ENCODE data around the gene MYBPC3. TPM values are rescaled to one million over a fixed set of nuclear protein-coding genes. Genes with fewer than 3 reads are reported as not detected.

The MYBPC3 gene
- total RNA-seq, 1 experiment from 2014 or later, result not detected

GRCh38 chr11:47308050-47308823 lies 44.3 kb downstream of the MYBPC3 start:
- DNase-seq, result peak; percentile 53
- H3K36me3 ChIP-seq (replicated peaks; ENCODE audit: control insufficient read depth, insufficient read depth, low read length), result peaks cover 10% of the 10 kb centered on the region
- H3K27me3 ChIP-seq (ENCODE audit: control insufficient read depth, insufficient read depth, low read length), result no peaks in the 10 kb centered on the region
- H3K4me3 ChIP-seq (ENCODE audit: insufficient read depth, low read depth, low read length), result no peak overlapping the region

- no peaks in the 10 kb centered on the region for H3K27me3 ChIP-seq (ENCODE audit: control insufficient read depth, insufficient read depth, low read length)
- no peak for DNase-seq
- peaks cover 10% of the 10 kb centered on the region for H3K36me3 ChIP-seq (replicated peaks; ENCODE audit: control insufficient read depth, insufficient read depth, low read length)
- no peak overlapping the region for H3K4me3 ChIP-seq (ENCODE audit: insufficient read depth, low read depth, low read length)
Measured at GRCh38 chr11:47306484-47306844, 46.0 kb downstream of the MYBPC3 start.

GRCh38 chr11:47305734-47306483 lies 46.6 kb downstream of the MYBPC3 start:
- DNase-seq, result no peak
- H3K4me3 ChIP-seq (ENCODE audit: insufficient read depth, low read depth, low read length), result no peak overlapping the region
- H3K27me3 ChIP-seq (ENCODE audit: control insufficient read depth, insufficient read depth, low read length), result no peaks in the 10 kb centered on the region
- peaks cover 10% of the 10 kb centered on the region for H3K36me3 ChIP-seq (replicated peaks; ENCODE audit: control insufficient read depth, insufficient read depth, low read length)

GRCh38 chr11:47302853-47303252 lies 49.6 kb downstream of the MYBPC3 start:
- Histone ChIP-seq H3K27me3 (ENCODE audit: control insufficient read depth, insufficient read depth, low read length) (no peaks in the 10 kb centered on the region), H3K36me3 (replicated peaks; ENCODE audit: control insufficient read depth, insufficient read depth, low read length) (no peaks in the 10 kb centered on the region; the same call in none of the 2 replicates), H3K4me3 (ENCODE audit: insufficient read depth, low read depth, low read length) (no peak overlapping the region)
- DNase-seq, result no peak

- Histone ChIP-seq H3K4me3 (ENCODE audit: insufficient read depth, low read depth, low read length) (no peak overlapping the region), H3K27me3 (ENCODE audit: control insufficient read depth, insufficient read depth, low read length) (no peaks in the 10 kb centered on the region), H3K36me3 (replicated peaks; ENCODE audit: control insufficient read depth, insufficient read depth, low read length) (peaks cover 6% of the 10 kb centered on the region)
- no peak for DNase-seq
Measured at GRCh38 chr11:47299078-47299477, 53.4 kb downstream of the MYBPC3 start.

GRCh38 chr11:47296045-47296444 lies 56.5 kb downstream of the MYBPC3 start:
- Histone ChIP-seq H3K36me3 (replicated peaks; ENCODE audit: control insufficient read depth, insufficient read depth, low read length) (peaks cover 17% of the 10 kb centered on the region), H3K27me3 (ENCODE audit: control insufficient read depth, insufficient read depth, low read length) (no peaks in the 10 kb centered on the region), H3K4me3 (ENCODE audit: insufficient read depth, low read depth, low read length) (no peak overlapping the region)
- no peak for DNase-seq

GRCh38 chr11:47295385-47295784 lies 57.1 kb downstream of the MYBPC3 start:
- H3K36me3 ChIP-seq (replicated peaks; ENCODE audit: control insufficient read depth, insufficient read depth, low read length), result peaks cover 21% of the 10 kb centered on the region

GRCh38 chr11:47289856-47290255 lies 62.6 kb downstream of the MYBPC3 start:
- Histone ChIP-seq H3K4me3 (ENCODE audit: insufficient read depth, low read depth, low read length) (no peak overlapping the region), H3K27me3 (ENCODE audit: control insufficient read depth, insufficient read depth, low read length) (no peaks in the 10 kb centered on the region), H3K36me3 (replicated peaks; ENCODE audit: control insufficient read depth, insufficient read depth, low read length) (peaks cover 36% of the 10 kb centered on the region)
- DNase-seq, result peak; percentile 10

More at GRCh38 chr11:47295385-47295784, 57.1 kb downstream of the MYBPC3 start:
- Histone ChIP-seq H3K27me3 (ENCODE audit: control insufficient read depth, insufficient read depth, low read length) (no peaks in the 10 kb centered on the region), H3K4me3 (ENCODE audit: insufficient read depth, low read depth, low read length) (no peak overlapping the region)
- DNase-seq, result no peak

GRCh38 chr11:47288066-47288465 lies 64.4 kb downstream of the MYBPC3 start:
- H3K36me3 ChIP-seq (replicated peaks; ENCODE audit: control insufficient read depth, insufficient read depth, low read length), result peaks cover 40% of the 10 kb centered on the region

GRCh38 chr11:47285969-47286770 lies 66.3 kb downstream of the MYBPC3 start:
- no peaks in the 10 kb centered on the region for H3K27me3 ChIP-seq (ENCODE audit: control insufficient read depth, insufficient read depth, low read length)
- no peak overlapping the region for H3K4me3 ChIP-seq (ENCODE audit: insufficient read depth, low read depth, low read length)
- H3K36me3 ChIP-seq (replicated peaks; ENCODE audit: control insufficient read depth, insufficient read depth, low read length), result peaks cover 41% of the 10 kb centered on the region

More at GRCh38 chr11:47288066-47288465, 64.4 kb downstream of the MYBPC3 start:
- DNase-seq, result no peak
- Histone ChIP-seq H3K4me3 (ENCODE audit: insufficient read depth, low read depth, low read length) (no peak overlapping the region), H3K27me3 (ENCODE audit: control insufficient read depth, insufficient read depth, low read length) (no peaks in the 10 kb centered on the region)

GRCh38 chr11:47284151-47284550 lies 68.4 kb downstream of the MYBPC3 start:
- Histone ChIP-seq H3K36me3 (replicated peaks; ENCODE audit: control insufficient read depth, insufficient read depth, low read length) (peaks cover 34% of the 10 kb centered on the region), H3K27me3 (ENCODE audit: control insufficient read depth, insufficient read depth, low read length) (no peaks in the 10 kb centered on the region), H3K4me3 (ENCODE audit: insufficient read depth, low read depth, low read length) (no peak overlapping the region)
- DNase-seq, result no peak

More at GRCh38 chr11:47285969-47286770, 66.3 kb downstream of the MYBPC3 start:
- DNase-seq, result no peak

- Histone ChIP-seq H3K27me3 (ENCODE audit: control insufficient read depth, insufficient read depth, low read length) (no peaks in the 10 kb centered on the region), H3K4me3 (ENCODE audit: insufficient read depth, low read depth, low read length) (no peak overlapping the region), H3K36me3 (replicated peaks; ENCODE audit: control insufficient read depth, insufficient read depth, low read length) (peaks cover 31% of the 10 kb centered on the region)
- no peak for DNase-seq
Measured at GRCh38 chr11:47282462-47282861, 70.0 kb downstream of the MYBPC3 start.

All from H7 (cell line).